Fibroblast of lung (primary cell): ENCODE results near the gene PRCD.

Experiments
- EZH2 ChIP-seq: IDR thresholded peaks from 2 replicates; pipeline ENCODE4 v1.5.1; 2012; ENCODE audit warnings: low read length, control low read depth, mild to moderate bottlenecking; ENCODE audit errors: missing control alignments
- TF ChIP-seq, protein P1 (sequence below), 2 donors: IDR thresholded peaks in 1 of 2; conservative IDR thresholded peaks in 1 of 2; 1 replicate in 1 of 2; 2 replicates in 1 of 2; pipeline ENCODE4 v1.5.1; 2011 to 2012; ENCODE audit warnings: low read length in 2 of 2, control low read depth in 1 of 2, inconsistent platforms in 1 of 2, low read depth in 1 of 2, mild to moderate bottlenecking in 1 of 2

GRCh38 chr17:76497699-76497978 is 42.2 kb upstream of the PRCD start:
- no peak for TF ChIP-seq EZH2
- TF ChIP-seq, protein P1, sequence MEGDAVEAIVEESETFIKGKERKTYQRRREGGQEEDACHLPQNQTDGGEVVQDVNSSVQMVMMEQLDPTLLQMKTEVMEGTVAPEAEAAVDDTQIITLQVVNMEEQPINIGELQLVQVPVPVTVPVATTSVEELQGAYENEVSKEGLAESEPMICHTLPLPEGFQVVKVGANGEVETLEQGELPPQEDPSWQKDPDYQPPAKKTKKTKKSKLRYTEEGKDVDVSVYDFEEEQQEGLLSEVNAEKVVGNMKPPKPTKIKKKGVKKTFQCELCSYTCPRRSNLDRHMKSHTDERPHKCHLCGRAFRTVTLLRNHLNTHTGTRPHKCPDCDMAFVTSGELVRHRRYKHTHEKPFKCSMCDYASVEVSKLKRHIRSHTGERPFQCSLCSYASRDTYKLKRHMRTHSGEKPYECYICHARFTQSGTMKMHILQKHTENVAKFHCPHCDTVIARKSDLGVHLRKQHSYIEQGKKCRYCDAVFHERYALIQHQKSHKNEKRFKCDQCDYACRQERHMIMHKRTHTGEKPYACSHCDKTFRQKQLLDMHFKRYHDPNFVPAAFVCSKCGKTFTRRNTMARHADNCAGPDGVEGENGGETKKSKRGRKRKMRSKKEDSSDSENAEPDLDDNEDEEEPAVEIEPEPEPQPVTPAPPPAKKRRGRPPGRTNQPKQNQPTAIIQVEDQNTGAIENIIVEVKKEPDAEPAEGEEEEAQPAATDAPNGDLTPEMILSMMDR (conservative IDR thresholded peaks at IDR 0.05 in 1 of 2, IDR thresholded peaks at IDR 0.05 in 1 of 2; ENCODE audit: low read depth in 1 of 2, low read length in 2 of 2) = no peak
